Stimulated activated memory B cell treated with anti-CD40 and anti-IgM and Interleukin-4, amounts not matched to agents 10 μg/mL and 1 μg/mL and 100 μg/mL, for 72 hours (primary cell): ENCODE results near the gene PTPRM.
"Not testable (repeated sequence)": the region's sequence is repeated elsewhere in the genome, so short reads cannot be mapped to it uniquely, and the experiment has no call there.

Source experiments
- ATAC-seq: fragments of 150-1000 bp; cut with Tn5 transposase; 2 replicates; pipeline ENCODE4 v1.10.0; 2021
- H3K27ac Mint-ChIP-seq: one replicate; pipeline ENCODE4 v1.8.0; 2022; ENCODE audit warnings: mild to moderate bottlenecking, mixed read lengths
- H3K27me3 Mint-ChIP-seq: one replicate; pipeline ENCODE4 v1.8.0; 2022; ENCODE audit warnings: mixed read lengths
- H3K36me3 Mint-ChIP-seq: one replicate; pipeline ENCODE4 v1.8.0; 2022; ENCODE audit warnings: mixed read lengths
- H3K4me1 Mint-ChIP-seq: one replicate; pipeline ENCODE4 v1.8.0; 2022; ENCODE audit warnings: mixed read lengths
- H3K4me3 Mint-ChIP-seq: one replicate; pipeline ENCODE4 v1.8.0; 2022; ENCODE audit warnings: mild to moderate bottlenecking, moderate library complexity, mixed read lengths
- H3K9me3 Mint-ChIP-seq: one replicate; pipeline ENCODE4 v1.8.0; 2022; ENCODE audit warnings: mixed read lengths

PTPRM gene

DNA sequence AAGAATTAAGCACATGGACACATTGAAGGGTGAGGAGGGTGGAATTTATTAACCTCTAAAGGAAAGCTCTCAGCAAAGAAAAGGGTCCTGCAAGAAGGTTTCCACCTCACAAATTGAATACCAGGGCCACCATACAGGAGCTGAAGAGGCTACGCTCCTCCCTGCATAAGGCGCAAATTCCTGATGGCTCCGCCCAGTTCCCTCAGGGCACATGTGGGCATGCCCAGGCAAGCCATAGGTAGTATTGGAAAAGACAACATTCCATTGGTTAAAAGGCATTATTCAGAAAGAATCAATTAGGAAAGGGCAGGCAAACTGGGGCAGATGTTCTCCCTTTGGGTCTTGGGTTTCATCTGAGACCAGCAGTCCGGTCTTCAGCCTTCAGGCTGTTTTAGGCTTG, 161.2 kb downstream of the PTPRM start:
- Mint-ChIP-seq H3K4me3 (no peak overlapping the region), H3K27me3 (no peaks in the 10 kb centered on the region), H3K36me3 (no peaks in the 10 kb centered on the region), H3K27ac (no peak overlapping the region), H3K9me3 (peaks cover 2% of the 10 kb centered on the region), H3K4me1 (no peaks in the 10 kb centered on the region)
- no peak for ATAC-seq

DNA sequence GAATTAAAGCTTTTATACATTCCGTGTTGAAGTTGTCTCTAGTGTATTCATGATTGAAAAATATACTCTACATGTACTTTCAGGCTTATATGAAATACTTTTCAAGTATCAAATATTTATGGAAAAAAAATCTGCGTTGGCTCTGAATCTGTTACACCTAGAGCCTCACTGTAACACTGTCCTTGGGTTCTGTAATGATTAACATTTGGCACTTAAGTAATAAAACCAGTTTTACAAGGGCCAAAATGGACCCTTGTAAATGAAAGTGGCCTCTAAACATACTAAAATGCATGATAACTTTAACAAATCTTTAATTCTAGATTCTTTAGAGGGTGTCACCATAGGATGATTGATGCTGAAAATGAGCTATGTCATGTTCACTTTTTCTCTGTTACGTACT, 162.8 kb downstream of the PTPRM start:
- H3K4me1 Mint-ChIP-seq = no peaks in the 10 kb centered on the region
- no peaks in the 10 kb centered on the region for H3K36me3 Mint-ChIP-seq
- no peaks in the 10 kb centered on the region for H3K27me3 Mint-ChIP-seq
- no peak overlapping the region for H3K27ac Mint-ChIP-seq
- no peak overlapping the region for H3K4me3 Mint-ChIP-seq
- ATAC-seq = no peak
- peaks cover 4% of the 10 kb centered on the region for H3K9me3 Mint-ChIP-seq

DNA sequence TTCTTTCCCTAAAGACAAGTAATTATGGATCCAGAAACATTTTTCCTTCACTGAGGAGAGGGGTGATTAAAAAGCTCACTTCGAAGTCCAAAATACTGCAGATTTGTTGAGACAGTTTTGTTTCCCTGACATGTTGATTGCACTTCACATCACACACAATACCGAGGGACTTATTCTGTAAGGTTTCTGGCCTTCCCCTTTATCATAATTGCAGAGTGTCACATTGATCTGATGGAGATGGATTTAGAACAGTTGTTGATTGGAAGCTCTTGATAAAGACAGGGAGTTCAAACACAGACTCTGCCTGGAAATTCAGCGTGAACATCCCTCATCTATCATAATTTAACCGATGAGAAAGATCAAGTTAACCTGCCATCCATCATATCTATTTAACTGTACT, 163.6 kb downstream of the PTPRM start:
- Mint-ChIP-seq H3K9me3 (peaks cover 4% of the 10 kb centered on the region), H3K4me3 (no peak overlapping the region), H3K36me3 (no peaks in the 10 kb centered on the region), H3K27me3 (no peaks in the 10 kb centered on the region), H3K27ac (no peak overlapping the region), H3K4me1 (no peaks in the 10 kb centered on the region)
- ATAC-seq = no peak

GRCh38 chr18:7733642-7734041, 166.5 kb downstream of the PTPRM start:
- Mint-ChIP-seq H3K27me3 (no peaks in the 10 kb centered on the region), H3K4me3 (no peak overlapping the region), H3K4me1 (no peaks in the 10 kb centered on the region), H3K36me3 (no peaks in the 10 kb centered on the region), H3K27ac (no peak overlapping the region), H3K9me3 (peaks cover 7% of the 10 kb centered on the region)
- ATAC-seq = no peak

GRCh38 chr18:7735196-7735595, 168.1 kb downstream of the PTPRM start:
- no peaks in the 10 kb centered on the region for H3K27me3 Mint-ChIP-seq
- peaks cover 7% of the 10 kb centered on the region for H3K9me3 Mint-ChIP-seq
- H3K27ac Mint-ChIP-seq = no peak overlapping the region
- no peaks in the 10 kb centered on the region for H3K36me3 Mint-ChIP-seq
- no peaks in the 10 kb centered on the region for H3K4me1 Mint-ChIP-seq
- ATAC-seq = no peak
- H3K4me3 Mint-ChIP-seq = no peak overlapping the region

GRCh38 chr18:7735626-7736175, 168.6 kb downstream of the PTPRM start:
- ATAC-seq = no peak
- Mint-ChIP-seq H3K4me1 (no peaks in the 10 kb centered on the region), H3K36me3 (no peaks in the 10 kb centered on the region), H3K27ac (no peak overlapping the region), H3K27me3 (no peaks in the 10 kb centered on the region), H3K4me3 (no peak overlapping the region), H3K9me3 (peaks cover 7% of the 10 kb centered on the region)

DNA sequence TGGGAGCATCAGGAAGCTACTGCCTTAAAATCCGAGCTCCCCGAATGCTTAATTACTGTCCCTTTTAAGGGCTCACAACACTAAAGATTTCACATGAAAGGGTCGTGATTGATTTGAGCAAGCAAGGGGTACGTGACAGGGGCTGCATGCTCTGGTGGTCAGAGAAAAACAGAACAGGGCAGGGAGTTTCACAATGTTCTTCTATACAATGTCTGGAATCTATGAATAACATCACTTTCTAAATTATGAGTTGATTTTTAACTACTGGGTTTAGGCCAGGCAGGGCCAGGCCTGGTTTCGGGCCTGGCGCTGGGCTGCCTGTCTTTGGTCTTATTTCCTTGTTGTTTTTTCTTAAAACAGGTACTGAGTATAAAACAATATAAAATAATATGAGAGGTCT, 169.4 kb downstream of the PTPRM start:
- H3K27me3 Mint-ChIP-seq, H3K4me1 Mint-ChIP-seq, H3K27ac Mint-ChIP-seq, ATAC-seq, H3K4me3 Mint-ChIP-seq, H3K9me3 Mint-ChIP-seq, H3K36me3 Mint-ChIP-seq: not testable (repeated sequence)

- Mint-ChIP-seq H3K36me3 (no peaks in the 10 kb centered on the region), H3K9me3 (peaks cover 7% of the 10 kb centered on the region), H3K4me1 (no peaks in the 10 kb centered on the region), H3K27me3 (no peaks in the 10 kb centered on the region), H3K4me3 (no peak overlapping the region), H3K27ac (no peak overlapping the region)
- no peak for ATAC-seq
These were observed 170.4 kb downstream of the PTPRM start for GRCh38 chr18:7737550-7737949.

- no peak overlapping the region for H3K4me3 Mint-ChIP-seq
- H3K36me3 Mint-ChIP-seq = no peaks in the 10 kb centered on the region
- peaks cover 8% of the 10 kb centered on the region for H3K9me3 Mint-ChIP-seq
- H3K27ac Mint-ChIP-seq = no peak overlapping the region
- no peaks in the 10 kb centered on the region for H3K4me1 Mint-ChIP-seq
- ATAC-seq = no peak
- no peaks in the 10 kb centered on the region for H3K27me3 Mint-ChIP-seq
These were observed 173.7 kb downstream of the PTPRM start for GRCh38 chr18:7740821-7741220.

GRCh38 chr18:7741640-7742039, 174.5 kb downstream of the PTPRM start:
- Mint-ChIP-seq H3K4me3 (no peak overlapping the region), H3K4me1 (no peaks in the 10 kb centered on the region), H3K36me3 (no peaks in the 10 kb centered on the region), H3K9me3 (peaks cover 12% of the 10 kb centered on the region), H3K27ac (no peak overlapping the region), H3K27me3 (no peaks in the 10 kb centered on the region)
- no peak for ATAC-seq

- no peak for ATAC-seq
- Mint-ChIP-seq H3K4me3 (no peak overlapping the region), H3K9me3 (peaks cover 13% of the 10 kb centered on the region), H3K27me3 (no peaks in the 10 kb centered on the region), H3K27ac (no peak overlapping the region), H3K36me3 (no peaks in the 10 kb centered on the region), H3K4me1 (no peaks in the 10 kb centered on the region)
These were observed 175.1 kb downstream of the PTPRM start for GRCh38 chr18:7742224-7742623.

DNA sequence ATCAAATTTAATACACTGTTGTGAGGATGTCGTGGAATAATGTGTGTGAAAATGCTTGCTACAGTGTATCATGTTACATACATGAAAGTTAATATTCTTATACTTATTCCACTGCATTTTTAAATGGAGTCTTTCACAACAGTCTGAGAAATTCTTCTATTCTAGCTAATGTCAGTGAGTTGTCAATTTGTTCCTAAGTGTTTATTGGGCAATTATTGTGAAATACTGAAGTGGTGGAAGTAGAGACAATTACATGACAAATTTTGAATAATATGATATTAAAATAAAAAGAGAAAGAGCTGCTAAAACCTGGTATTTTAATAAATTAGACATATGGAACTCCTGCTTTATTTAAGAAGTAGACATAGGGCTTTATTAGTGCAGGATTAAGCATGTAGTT, 176.1 kb downstream of the PTPRM start:
- Mint-ChIP-seq H3K9me3 (peaks cover 11% of the 10 kb centered on the region), H3K4me3 (no peak overlapping the region), H3K36me3 (no peaks in the 10 kb centered on the region), H3K27me3 (no peaks in the 10 kb centered on the region), H3K4me1 (no peaks in the 10 kb centered on the region), H3K27ac (no peak overlapping the region)
- ATAC-seq = no peak

DNA sequence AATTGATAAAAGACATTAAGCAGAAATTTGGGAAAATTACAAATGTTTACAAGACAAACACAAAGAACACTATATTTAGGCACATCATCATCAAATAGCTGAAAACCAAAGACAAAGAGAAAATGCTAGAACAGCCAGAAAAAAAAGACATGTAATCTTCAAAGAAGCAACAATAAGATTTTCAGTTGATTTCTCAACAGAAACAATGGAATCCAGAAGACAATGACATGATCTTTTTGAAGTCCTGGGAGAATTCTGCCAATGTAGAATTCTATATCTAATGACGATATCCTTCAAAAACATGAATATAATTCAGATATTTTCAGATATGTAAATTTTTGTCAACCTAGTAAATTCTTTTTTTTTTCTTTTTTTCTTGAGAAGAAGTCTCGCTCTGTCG, 179.0 kb downstream of the PTPRM start:
- H3K4me3 Mint-ChIP-seq = no peak overlapping the region
- no peaks in the 10 kb centered on the region for H3K27me3 Mint-ChIP-seq
- H3K9me3 Mint-ChIP-seq = peaks cover 11% of the 10 kb centered on the region
- H3K4me1 Mint-ChIP-seq = no peaks in the 10 kb centered on the region
- H3K36me3 Mint-ChIP-seq = no peaks in the 10 kb centered on the region
- H3K27ac Mint-ChIP-seq = no peak overlapping the region
- ATAC-seq = no peak

GRCh38 chr18:7748251-7749007, 181.3 kb downstream of the PTPRM start:
- Mint-ChIP-seq H3K27me3 (no peaks in the 10 kb centered on the region), H3K4me1 (no peaks in the 10 kb centered on the region), H3K9me3 (peaks cover 11% of the 10 kb centered on the region), H3K4me3 (no peak overlapping the region), H3K36me3 (no peaks in the 10 kb centered on the region), H3K27ac (no peak overlapping the region)
- ATAC-seq = no peak

DNA sequence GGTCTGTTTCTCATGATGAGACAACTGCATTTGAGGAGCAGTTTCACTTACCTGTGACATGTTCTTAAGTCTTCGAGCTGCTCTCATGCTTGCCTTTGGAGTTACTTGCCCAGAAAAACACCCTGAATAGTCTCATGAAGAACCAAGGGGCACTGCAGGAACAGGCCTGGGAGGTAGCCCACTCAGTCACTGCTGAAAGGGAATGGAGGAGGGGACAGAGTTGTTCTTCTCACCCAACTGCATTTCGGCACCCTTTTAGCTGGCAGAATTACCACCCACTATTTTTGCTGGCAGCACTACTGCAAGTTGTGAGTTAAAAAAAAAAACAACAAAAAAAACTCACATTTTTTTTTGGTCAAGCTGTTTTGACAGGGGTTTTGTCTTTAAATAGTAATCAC, 181.9 kb downstream of the PTPRM start:
- H3K4me1 Mint-ChIP-seq = no peaks in the 10 kb centered on the region
- H3K4me3 Mint-ChIP-seq = no peak overlapping the region
- no peak overlapping the region for H3K27ac Mint-ChIP-seq

GRCh38 chr18:7749510-7749981, 182.4 kb downstream of the PTPRM start:
- Mint-ChIP-seq H3K27ac (no peak overlapping the region), H3K9me3 (peaks cover 11% of the 10 kb centered on the region), H3K36me3 (no peaks in the 10 kb centered on the region), H3K27me3 (no peaks in the 10 kb centered on the region), H3K4me3 (no peak overlapping the region), H3K4me1 (no peaks in the 10 kb centered on the region)
- ATAC-seq = no peak

More for the DNA sequence above, 181.9 kb downstream of the PTPRM start:
- no peaks in the 10 kb centered on the region for H3K27me3 Mint-ChIP-seq
- ATAC-seq = no peak
- H3K9me3 Mint-ChIP-seq = peaks cover 11% of the 10 kb centered on the region
- H3K36me3 Mint-ChIP-seq = no peaks in the 10 kb centered on the region
